IMR-90 (cell line): ENCODE data around the gene MYO1H.

Experiments used
- BHLHE40 ChIP-seq: fragments of 150-350 bp; IDR thresholded peaks from 2 replicates; pipeline ENCODE4 v1.6.1; 2016; ENCODE audit warnings: mild to moderate bottlenecking, low read depth, low read length
- CEBPB ChIP-seq: IDR thresholded peaks from 2 replicates; pipeline ENCODE4 v1.6.1; 2012; ENCODE audit warnings: low read depth, low read length, improper control_type of control experiment
- CTCF ChIP-seq: conservative IDR thresholded peaks from 2 replicates; pipeline ENCODE4 v1.5.1; 2012; ENCODE audit warnings: mild to moderate bottlenecking, low read depth, low read length, improper control_type of control experiment
- MAFK ChIP-seq: IDR thresholded peaks from 2 replicates; pipeline ENCODE4 v1.6.1; 2012; ENCODE audit warnings: low read depth, low read length, improper control_type of control experiment
- MAZ ChIP-seq: IDR thresholded peaks from 2 replicates; pipeline ENCODE4 v1.6.1; 2012; ENCODE audit warnings: low read depth, mild to moderate bottlenecking, low read length, improper control_type of control experiment, moderate library complexity, borderline replicate concordance
- POLR2A ChIP-seq: IDR thresholded peaks from 2 replicates; pipeline ENCODE4 v1.6.1; 2012; ENCODE audit warnings: mild to moderate bottlenecking, low read depth, low read length
- RFX5 ChIP-seq: IDR thresholded peaks from 2 replicates; pipeline ENCODE4 v1.8.0; 2012; ENCODE audit warnings: low read depth, mild to moderate bottlenecking, low read length, moderate library complexity
- SMC3 ChIP-seq: fragments of 150-350 bp; IDR thresholded peaks from 2 replicates; pipeline ENCODE4 v1.6.1; 2016; ENCODE audit warnings: low read depth, mild to moderate bottlenecking, antibody characterized with exemption, low read length, moderate library complexity

DNA sequence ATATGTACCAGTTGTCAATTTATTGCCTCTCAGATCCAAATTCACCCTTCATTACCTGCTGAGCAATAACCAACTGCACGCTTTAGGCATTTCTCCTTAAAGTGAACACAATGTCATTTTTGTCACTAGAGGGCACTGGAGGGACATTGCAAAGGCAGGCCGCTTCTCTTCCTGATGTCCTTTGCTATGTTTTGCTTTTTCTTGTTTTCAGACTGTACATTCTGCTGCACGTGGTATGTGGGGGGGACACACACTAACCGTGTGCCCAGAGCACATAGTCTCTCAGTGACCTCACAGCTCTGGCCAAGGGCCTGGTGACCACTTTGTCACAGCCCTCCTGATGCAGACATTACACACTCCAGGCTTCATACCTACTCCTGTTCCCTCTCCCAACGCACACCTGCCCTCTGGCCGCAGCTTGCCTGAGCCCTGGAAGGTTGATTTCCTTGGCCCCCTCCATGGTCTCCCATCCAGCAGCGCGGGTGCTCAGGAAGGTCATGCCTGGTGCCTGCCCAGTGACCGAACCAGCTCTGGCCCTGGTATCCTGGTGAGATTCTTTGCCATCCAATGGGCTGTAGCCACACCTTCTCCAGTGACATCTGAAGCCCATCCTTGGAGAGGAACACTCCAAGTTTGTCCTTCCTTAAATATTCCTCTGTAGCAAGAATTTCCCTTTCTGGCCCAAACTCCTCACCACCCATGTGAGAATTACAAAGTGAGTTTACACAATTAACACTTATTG, 39.9 kb downstream of the MYO1H start:
- TF ChIP-seq CTCF: peak; percentile 47
- no peak for TF ChIP-seq BHLHE40
- no peak for TF ChIP-seq POLR2A
- TF ChIP-seq CEBPB: no peak
- no peak for TF ChIP-seq RFX5
- no peak for TF ChIP-seq MAZ
- no peak for TF ChIP-seq SMC3
- TF ChIP-seq MAFK: no peak
